Ovary (tissue), 9 donors: ENCODE results near the gene USP31. TPM values are rescaled to one million over a fixed set of nuclear protein-coding genes. Genes with fewer than 3 reads are reported as not detected.

Experiments used
- DNase-seq, 5 donors: peaks; one replicate each; pipeline ENCODE4 v3.0.0-alpha.2; 2019 to 2020
- H3K27ac ChIP-seq, 2 donors: fragments of 200-600 bp; one replicate each; pipeline versions ENCODE4 v1.5.1 to v1.8.0; 2019 to 2022
- H3K27me3 ChIP-seq: fragments of 200-600 bp; one replicate; pipeline ENCODE4 v1.8.0; 2022
- H3K36me3 ChIP-seq: fragments of 200-600 bp; sonication (generic); one replicate; pipeline ENCODE4 v1.5.1; 2019
- H3K4me1 ChIP-seq: one replicate; pipeline ENCODE4 v1.8.1; 2013; ENCODE audit warnings: mild to moderate bottlenecking, moderate library complexity; ENCODE audit not compliant: insufficient read depth
- H3K4me3 ChIP-seq: fragments of 200-600 bp; sonication (generic); one replicate; pipeline ENCODE4 v1.5.1; 2017
- H3K9me3 ChIP-seq, 2 donors: fragments of 200-600 bp in 1 of 2; sonication (generic) in 1 of 2; one replicate each; pipeline versions ENCODE4 v1.5.1 to v1.8.1; 2013 to 2019; ENCODE audit warnings: mild to moderate bottlenecking in 1 of 2, moderate library complexity in 1 of 2
- CTCF ChIP-seq, 3 donors: fragments of 450-650 bp in 2 of 3; fragments of 200-600 bp in 1 of 3; IDR thresholded peaks; one replicate each; pipeline versions ENCODE4 v1.5.1 to v1.8.0; 2016 to 2022; ENCODE audit warnings: antibody characterized with exemption in 3 of 3, mild to moderate bottlenecking in 1 of 3
- EP300 ChIP-seq: sonication (generic); formaldehyde crosslinking; IDR thresholded peaks from one replicate; pipeline ENCODE4 v1.6.1; 2017; ENCODE audit warnings: antibody characterized with exemption
- POLR2A ChIP-seq: fragments of 450-650 bp; IDR thresholded peaks from one replicate; pipeline ENCODE4 v1.6.1; 2017; ENCODE audit warnings: antibody characterized with exemption, mild to moderate bottlenecking, moderate library complexity
- WGBS, 3 donors: extraction: QIAGEN DNeasy Blood & Tissue Kit in 1 of 3; methylation state at CpG; one replicate each; pipeline versions ENCODE4 v1.1.5 to v1.1.7; 2013 to 2017; 5-methylcytosine and 5-hydroxymethylcytosine counted together
- intact Hi-C, 4 donors: fragments of 100-400 bp; cut with DNase I; formaldehyde crosslinking; loops; one replicate each; pipeline versions ENCODE4 v1.11.0 to v1.15.1; 2022 to 2023
- polyA plus RNA-seq, 2 donors: library from polyadenylated mRNA; stranded (reverse); fragments of 200-250 nt in 1 of 2; fragments of 350-450 nt in 1 of 2; fragmentation: Illumina TruSeq in 1 of 2; extraction: RNeasy Lipid Tissue Mini Kit (QIAGEN cat#74804) in 1 of 2; gene quantifications; one replicate each; pipeline ENCODE4 v1.2.3, GENCODE V29; 2013 to 2014
- total RNA-seq, 7 donors: library from RNA; depleted of rRNA in 2 of 7; stranded (reverse); fragments of >200 nt in 2 of 7; fragmentation: NEBNext Ultra II Directional in 3 of 7; extraction: Animal tissue kit (Norgen Biotek cat#: 25700) in 3 of 7; gene quantifications; one replicate each; pipeline versions ENCODE4 v1.1.0 to v1.2.4, GENCODE V29; 2016 to 2023
- donor health status: DM: no; HTN: no; CAD: no; lungs with moderate emphysema.
- donor health status: DM: no; HTN: no; CAD: no.
- donor health status: Bipolar disorder and iron deficiency.
- donor health status: DM: yes; HTN: yes; CAD: no.
- donor health status: DM: no; HTN: no; CAD: no.
- donor health status: DM: yes; HTN: yes; CAD: no.

USP31 gene
- total and polyA plus RNA-seq, 9 donors: 1.5 to 10.6 (median 7.3) TPM

GRCh38 chr16:23071196-23072083 lies 77.8 kb downstream of the USP31 start:
- Histone ChIP-seq H3K27ac (no peak overlapping the region), H3K36me3 (no peaks in the 10 kb centered on the region), H3K4me1 (peaks cover 7% of the 10 kb centered on the region), H3K4me3 (no peak overlapping the region), H3K27me3 (no peaks in the 10 kb centered on the region), H3K9me3 (no peaks in the 10 kb centered on the region)
- TF ChIP-seq CTCF (IDR thresholded peaks at IDR 0.05) (no peak), POLR2A (no peak), EP300 (no peak)
- peak in 1 of 5 donors; percentile 47 for DNase-seq
- WGBS, 3 donors: 5 to 11% (median 6%) methylated on average over 8 of the region's 8 CpGs
- intact Hi-C loops: loop anchor here in 1 of 4 donors (10.0 kb wide), 1 partner anchor 363 kb away; no protein-coding TSS in a partner anchor

- H3K9me3 ChIP-seq: no peaks in the 10 kb centered on the region
- WGBS, 3 donors: 96 to 99% (median 98%) methylated on average over 6 of the region's 6 CpGs
- H3K27ac ChIP-seq: no peak overlapping the region
- H3K4me1 ChIP-seq: peaks cover 9% of the 10 kb centered on the region
- no peak overlapping the region for H3K4me3 ChIP-seq
- no peak for DNase-seq
- no peaks in the 10 kb centered on the region for H3K36me3 ChIP-seq
- TF ChIP-seq CTCF (IDR thresholded peaks at IDR 0.05) (no peak), POLR2A (no peak), EP300 (no peak)
- intact Hi-C loops: loop anchor here in 1 of 4 donors (10.0 kb wide), 1 partner anchor 365 kb away; no protein-coding TSS in a partner anchor
- H3K27me3 ChIP-seq: no peaks in the 10 kb centered on the region
Measured at GRCh38 chr16:23069844-23070243, 79.4 kb downstream of the USP31 start.

GRCh38 chr16:23068079-23068736 lies 81.0 kb downstream of the USP31 start:
- 93 to 95% (median 94%) methylated on average over 20 of the region's 20 CpGs for WGBS, 3 donors
- H3K4me1 ChIP-seq: peaks cover 7% of the 10 kb centered on the region
- H3K36me3 ChIP-seq: no peaks in the 10 kb centered on the region
- no peaks in the 10 kb centered on the region for H3K9me3 ChIP-seq
- TF ChIP-seq POLR2A: no peak
- no peak for DNase-seq
- intact Hi-C loops: no loop called here
- H3K4me3 ChIP-seq: no peak overlapping the region
- H3K27me3 ChIP-seq: no peaks in the 10 kb centered on the region
- no peak overlapping the region for H3K27ac ChIP-seq

GRCh38 chr16:23066676-23067075 lies 82.6 kb downstream of the USP31 start:
- TF ChIP-seq CTCF (IDR thresholded peaks at IDR 0.05): no peak
- TF ChIP-seq EP300: no peak
- TF ChIP-seq POLR2A: no peak
- intact Hi-C loops: no loop called here
- Histone ChIP-seq H3K27me3 (no peaks in the 10 kb centered on the region), H3K9me3 (no peaks in the 10 kb centered on the region), H3K36me3 (no peaks in the 10 kb centered on the region), H3K4me1 (peaks cover 6% of the 10 kb centered on the region), H3K27ac (no peak overlapping the region), H3K4me3 (no peak overlapping the region)
- DNase-seq: no peak
- WGBS, 3 donors: 29 to 46% (median 37%) methylated on average over 3 of the region's 3 CpGs
